Transverse colon (tissue), 3 donors: Measurements from ENCODE around the gene RYR3.

ENCODE experiments used
- EP300 ChIP-seq: sonication (generic); formaldehyde crosslinking; IDR thresholded peaks from one replicate; pipeline ENCODE4 v1.6.1; 2017; ENCODE audit warnings: antibody characterized with exemption, low read depth
- POLR2A ChIP-seq: fragments of 450-650 bp; IDR thresholded peaks from one replicate; pipeline ENCODE4 v1.6.1; 2016; ENCODE audit warnings: antibody characterized with exemption, mild to moderate bottlenecking, moderate library complexity
- TF ChIP-seq, protein P1 (sequence below), 5 experiments: fragments of 200-600 bp in 3 of 5; fragments of 450-650 bp in 2 of 5; sonication (generic) in 3 of 5; IDR thresholded peaks; 1 replicate in 2 of 5; 2 replicates in 3 of 5; pipeline ENCODE4 v1.5.1; 2016 to 2017; ENCODE audit warnings: antibody characterized with exemption in 5 of 5, inconsistent platforms in 3 of 5, mild to moderate bottlenecking in 2 of 5, moderate library complexity in 1 of 5

DNA sequence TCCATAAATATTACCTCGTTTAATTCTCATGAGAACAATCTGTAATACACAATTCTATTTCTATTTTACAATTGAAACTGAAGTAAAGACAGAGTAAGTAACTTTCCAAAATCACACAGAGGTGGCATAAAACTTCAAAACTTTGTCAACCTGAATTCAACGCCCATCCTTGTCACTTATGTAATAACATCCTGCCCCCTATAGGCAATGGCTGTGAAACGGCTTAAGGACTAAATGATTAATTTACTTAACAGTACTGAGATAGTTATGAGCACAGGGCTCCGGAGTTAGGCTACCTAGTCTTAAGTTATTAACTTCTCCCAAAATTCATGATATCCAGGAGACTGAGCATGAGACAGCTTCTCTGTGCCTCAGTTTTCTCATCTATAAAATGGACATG is 364.5 kb downstream of the RYR3 start:
- TF ChIP-seq, protein P1, sequence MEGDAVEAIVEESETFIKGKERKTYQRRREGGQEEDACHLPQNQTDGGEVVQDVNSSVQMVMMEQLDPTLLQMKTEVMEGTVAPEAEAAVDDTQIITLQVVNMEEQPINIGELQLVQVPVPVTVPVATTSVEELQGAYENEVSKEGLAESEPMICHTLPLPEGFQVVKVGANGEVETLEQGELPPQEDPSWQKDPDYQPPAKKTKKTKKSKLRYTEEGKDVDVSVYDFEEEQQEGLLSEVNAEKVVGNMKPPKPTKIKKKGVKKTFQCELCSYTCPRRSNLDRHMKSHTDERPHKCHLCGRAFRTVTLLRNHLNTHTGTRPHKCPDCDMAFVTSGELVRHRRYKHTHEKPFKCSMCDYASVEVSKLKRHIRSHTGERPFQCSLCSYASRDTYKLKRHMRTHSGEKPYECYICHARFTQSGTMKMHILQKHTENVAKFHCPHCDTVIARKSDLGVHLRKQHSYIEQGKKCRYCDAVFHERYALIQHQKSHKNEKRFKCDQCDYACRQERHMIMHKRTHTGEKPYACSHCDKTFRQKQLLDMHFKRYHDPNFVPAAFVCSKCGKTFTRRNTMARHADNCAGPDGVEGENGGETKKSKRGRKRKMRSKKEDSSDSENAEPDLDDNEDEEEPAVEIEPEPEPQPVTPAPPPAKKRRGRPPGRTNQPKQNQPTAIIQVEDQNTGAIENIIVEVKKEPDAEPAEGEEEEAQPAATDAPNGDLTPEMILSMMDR (IDR thresholded peaks at IDR 0.05), result peak in 1 of 5 experiments; percentile 21
- no peak for TF ChIP-seq POLR2A
- TF ChIP-seq EP300, result no peak
